ENCODE results near the gene AMTN. TPM values are rescaled to one million over a fixed set of nuclear protein-coding genes. Genes with fewer than 3 reads are reported as not detected.

AMTN gene, protein sequence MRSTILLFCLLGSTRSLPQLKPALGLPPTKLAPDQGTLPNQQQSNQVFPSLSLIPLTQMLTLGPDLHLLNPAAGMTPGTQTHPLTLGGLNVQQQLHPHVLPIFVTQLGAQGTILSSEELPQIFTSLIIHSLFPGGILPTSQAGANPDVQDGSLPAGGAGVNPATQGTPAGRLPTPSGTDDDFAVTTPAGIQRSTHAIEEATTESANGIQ
- polyA plus RNA-seq (2013), result not detected in 2 replicates

DNA sequence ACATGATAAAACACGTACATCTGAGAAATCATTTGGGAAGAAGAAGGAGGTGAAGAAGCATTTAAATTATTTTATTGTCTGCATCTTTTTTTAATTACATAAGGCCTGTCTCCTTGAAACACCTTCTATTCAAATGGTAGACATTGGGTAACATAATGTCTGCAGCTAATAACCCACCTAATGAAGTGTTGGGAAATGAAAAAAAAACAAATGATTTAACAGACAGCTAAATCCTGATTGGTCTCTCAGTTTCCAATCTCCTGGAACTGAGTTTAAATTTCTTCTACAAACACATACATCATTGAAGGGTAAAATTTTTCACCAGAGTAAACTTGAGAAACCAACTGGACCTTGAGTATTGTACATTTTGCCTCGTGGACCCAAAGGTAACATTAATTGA, at the start of gene AMTN:
Gene AMTN (plus strand): TSS at position 301 of the 400 bp plus-strand sequence. CDS start 209 bp downstream, outside the sequence.
- no peak within 1 kb of the TSS for H2AFZ ChIP-seq (ENCODE audit: insufficient read depth, low read length, poor library complexity)
- H3K27me3 ChIP-seq (ENCODE audit: insufficient read depth, low read length), result no peaks in the 10 kb centered on the region
- H3K4me3 ChIP-seq (ENCODE audit: low read depth, low read length), result no peak within 1 kb of the TSS
- no peak within 1 kb of the TSS for H3K18ac ChIP-seq (ENCODE audit: low read length)
- no peak within 1 kb of the TSS for H3K14ac ChIP-seq (ENCODE audit: low read length)
- whole genome bisulfite sequencing (ENCODE audit: extremely low coverage, insufficient coverage, insufficient read length), result no CpG with 5 or more reads among the region's 2 CpGs
- H3K4me2 ChIP-seq (ENCODE audit: low read length), result no peak within 1 kb of the TSS
- no peak within 1 kb of the TSS for H3K9ac ChIP-seq (ENCODE audit: low read length)
- no peaks in the 10 kb centered on the region for H3K79me1 ChIP-seq (ENCODE audit: low read length)
- H2BK12ac ChIP-seq (ENCODE audit: low read length), result no peak within 1 kb of the TSS
- no peak within 1 kb of the TSS for H3K23ac ChIP-seq (ENCODE audit: low read length)
- H3K9me3 ChIP-seq (ENCODE audit: insufficient read depth, low read depth, low read length), result no peaks in the 10 kb centered on the region
- no peaks in the 10 kb centered on the region for H3K36me3 ChIP-seq (ENCODE audit: control insufficient read depth in 1 of 2, insufficient read depth in 2 of 2, low read length in 2 of 2)
- H4K91ac ChIP-seq (ENCODE audit: low read depth, low read length), result no peak within 1 kb of the TSS
- H2BK120ac ChIP-seq (ENCODE audit: insufficient read depth, low read length, poor library complexity), result no peak within 1 kb of the TSS
- H3K79me2 ChIP-seq (ENCODE audit: control insufficient read depth, insufficient read depth, low read length, poor library complexity), result no peaks in the 10 kb centered on the region
- no peak within 1 kb of the TSS for H4K8ac ChIP-seq (ENCODE audit: low read depth, low read length)
- no peak within 1 kb of the TSS for H3K27ac ChIP-seq (ENCODE audit: low read depth, low read length)
- no peak within 1 kb of the TSS for H2AK5ac ChIP-seq (ENCODE audit: low read length)
- no peak within 1 kb of the TSS for H2BK5ac ChIP-seq (ENCODE audit: low read depth, low read length, poor library complexity)
- no peaks in the 10 kb centered on the region for H3K4me1 ChIP-seq (ENCODE audit: control insufficient read depth in 1 of 2, insufficient read depth in 2 of 2, low read length in 2 of 2)
- H3K4ac ChIP-seq (ENCODE audit: low read depth, low read length), result no peak within 1 kb of the TSS
- no peak for DNase-seq
- H4K12ac ChIP-seq (ENCODE audit: low read depth, low read length), result no peak within 1 kb of the TSS

DNA sequence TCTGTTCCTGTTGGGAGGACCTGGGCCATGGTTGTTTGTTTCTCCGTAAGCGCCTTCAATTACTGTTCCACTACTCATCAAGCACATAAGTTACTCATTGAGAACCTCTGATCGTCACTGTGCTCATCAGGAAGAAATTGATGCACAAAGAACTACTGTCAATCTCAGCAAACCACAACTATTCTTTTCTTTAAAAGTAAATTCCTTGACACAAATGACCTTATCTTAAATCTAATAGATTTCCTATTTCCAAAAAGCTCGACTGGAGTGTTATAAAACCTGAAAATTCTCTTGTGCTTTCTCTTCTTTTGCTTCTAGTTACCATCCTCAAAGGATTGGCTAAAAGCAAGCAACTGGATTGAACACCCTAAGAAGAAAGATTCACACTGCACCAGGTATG, 46.5 kb upstream of the AMTN start, which contains the start of gene MUC7:
Gene MUC7 (plus strand): TSS at position 301 of the 400 bp plus-strand sequence. CDS start 1,825 bp downstream, outside the sequence.
- Histone ChIP-seq H2BK5ac (ENCODE audit: low read depth, low read length, poor library complexity) (no peak within 1 kb of the TSS), H2BK120ac (ENCODE audit: insufficient read depth, low read length, poor library complexity) (no peak within 1 kb of the TSS), H3K14ac (ENCODE audit: low read length) (no peak within 1 kb of the TSS), H3K27ac (ENCODE audit: low read depth, low read length) (no peak within 1 kb of the TSS), H2AFZ (ENCODE audit: insufficient read depth, low read length, poor library complexity) (no peak within 1 kb of the TSS), H3K18ac (ENCODE audit: low read length) (no peak within 1 kb of the TSS), H4K91ac (ENCODE audit: low read depth, low read length) (no peak within 1 kb of the TSS), H2BK12ac (ENCODE audit: low read length) (no peak within 1 kb of the TSS), H4K12ac (ENCODE audit: low read depth, low read length) (no peak within 1 kb of the TSS), H3K9me3 (ENCODE audit: insufficient read depth, low read depth, low read length) (no peaks in the 10 kb centered on the region), H3K79me1 (ENCODE audit: low read length) (no peaks in the 10 kb centered on the region), H3K36me3 (ENCODE audit: control insufficient read depth in 1 of 2, insufficient read depth in 2 of 2, low read length in 2 of 2) (no peaks in the 10 kb centered on the region), H3K23ac (ENCODE audit: low read length) (no peak within 1 kb of the TSS), H3K4me2 (ENCODE audit: low read length) (no peak within 1 kb of the TSS), H3K27me3 (ENCODE audit: insufficient read depth, low read length) (no peaks in the 10 kb centered on the region), H3K4ac (ENCODE audit: low read depth, low read length) (no peak within 1 kb of the TSS), H3K4me3 (ENCODE audit: low read depth, low read length) (no peak within 1 kb of the TSS), H3K4me1 (ENCODE audit: control insufficient read depth in 1 of 2, insufficient read depth in 2 of 2, low read length in 2 of 2) (no peaks in the 10 kb centered on the region), H4K8ac (ENCODE audit: low read depth, low read length) (no peak within 1 kb of the TSS), H3K9ac (ENCODE audit: low read length) (no peak within 1 kb of the TSS), H2AK5ac (ENCODE audit: low read length) (no peak within 1 kb of the TSS), H3K79me2 (ENCODE audit: control insufficient read depth, insufficient read depth, low read length, poor library complexity) (no peaks in the 10 kb centered on the region)
- WGBS (ENCODE audit: extremely low coverage, insufficient coverage, insufficient read length), result no CpG with 5 or more reads among the region's 4 CpGs
- DNase-seq, result no peak

- WGBS (ENCODE audit: extremely low coverage, insufficient coverage, insufficient read length), result no CpG with 5 or more reads among the region's 4 CpGs
Observed at GRCh38 chr4:70473679-70474078, 44.7 kb upstream of the AMTN start.

DNA sequence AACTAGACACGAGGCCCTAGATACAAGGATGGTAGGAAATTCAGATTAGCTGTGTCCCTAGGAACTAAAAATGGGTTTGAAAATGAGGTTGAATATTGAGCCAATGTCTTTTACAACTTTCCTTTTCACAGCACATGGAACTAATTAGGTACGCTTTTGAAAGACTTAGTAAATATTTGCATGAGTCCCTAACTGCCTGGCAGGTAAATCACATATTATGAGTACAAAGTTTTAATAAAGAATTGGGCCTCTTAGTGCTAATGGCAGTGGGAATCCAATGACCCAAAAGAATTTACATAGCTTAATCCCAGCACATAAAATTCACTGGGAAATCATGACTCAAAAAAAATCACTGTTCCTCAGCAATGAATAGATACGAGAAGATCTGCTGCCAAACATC, 29.6 kb upstream of the AMTN start:
- H3K23ac ChIP-seq (ENCODE audit: low read length), result no peak overlapping the region
- no peak overlapping the region for H2BK12ac ChIP-seq (ENCODE audit: low read length)
- no peaks in the 10 kb centered on the region for H3K79me1 ChIP-seq (ENCODE audit: low read length)
- no peak overlapping the region for H3K14ac ChIP-seq (ENCODE audit: low read length)
- H3K4me1 ChIP-seq (ENCODE audit: control insufficient read depth in 1 of 2, insufficient read depth in 2 of 2, low read length in 2 of 2), result no peaks in the 10 kb centered on the region
- no peak overlapping the region for H3K9ac ChIP-seq (ENCODE audit: low read length)
- no peaks in the 10 kb centered on the region for H3K9me3 ChIP-seq (ENCODE audit: insufficient read depth, low read depth, low read length)
- H3K4ac ChIP-seq (ENCODE audit: low read depth, low read length), result no peak overlapping the region
- H3K4me3 ChIP-seq (ENCODE audit: low read depth, low read length), result no peak overlapping the region
- no peaks in the 10 kb centered on the region for H3K27me3 ChIP-seq (ENCODE audit: insufficient read depth, low read length)
- H2BK5ac ChIP-seq (ENCODE audit: low read depth, low read length, poor library complexity), result no peak overlapping the region
- H2AK5ac ChIP-seq (ENCODE audit: low read length), result no peak overlapping the region
- no peaks in the 10 kb centered on the region for H3K36me3 ChIP-seq (ENCODE audit: control insufficient read depth in 1 of 2, insufficient read depth in 2 of 2, low read length in 2 of 2)
- no CpG with 5 or more reads among the region's 3 CpGs for WGBS (ENCODE audit: extremely low coverage, insufficient coverage, insufficient read length)
- H2AFZ ChIP-seq (ENCODE audit: insufficient read depth, low read length, poor library complexity), result no peak overlapping the region
- H4K91ac ChIP-seq (ENCODE audit: low read depth, low read length), result no peak overlapping the region
- H4K12ac ChIP-seq (ENCODE audit: low read depth, low read length), result no peak overlapping the region
- no peak overlapping the region for H3K18ac ChIP-seq (ENCODE audit: low read length)
- H3K4me2 ChIP-seq (ENCODE audit: low read length), result no peak overlapping the region
- no peak overlapping the region for H2BK120ac ChIP-seq (ENCODE audit: insufficient read depth, low read length, poor library complexity)
- no peak overlapping the region for H4K8ac ChIP-seq (ENCODE audit: low read depth, low read length)
- H3K79me2 ChIP-seq (ENCODE audit: control insufficient read depth, insufficient read depth, low read length, poor library complexity), result no peaks in the 10 kb centered on the region
- DNase-seq, result no peak
- H3K27ac ChIP-seq (ENCODE audit: low read depth, low read length), result no peak overlapping the region

More at GRCh38 chr4:70473679-70474078, 44.7 kb upstream of the AMTN start:
- Histone ChIP-seq H3K79me1 (ENCODE audit: low read length) (no peaks in the 10 kb centered on the region), H2BK12ac (ENCODE audit: low read length) (no peak overlapping the region), H2AFZ (ENCODE audit: insufficient read depth, low read length, poor library complexity) (no peak overlapping the region), H3K27me3 (ENCODE audit: insufficient read depth, low read length) (no peaks in the 10 kb centered on the region), H3K79me2 (ENCODE audit: control insufficient read depth, insufficient read depth, low read length, poor library complexity) (no peaks in the 10 kb centered on the region), H4K12ac (ENCODE audit: low read depth, low read length) (no peak overlapping the region), H3K14ac (ENCODE audit: low read length) (no peak overlapping the region), H3K18ac (ENCODE audit: low read length) (no peak overlapping the region), H2AK5ac (ENCODE audit: low read length) (no peak overlapping the region), H3K4me2 (ENCODE audit: low read length) (no peak overlapping the region), H3K9me3 (ENCODE audit: insufficient read depth, low read depth, low read length) (no peaks in the 10 kb centered on the region), H4K91ac (ENCODE audit: low read depth, low read length) (no peak overlapping the region), H4K8ac (ENCODE audit: low read depth, low read length) (no peak overlapping the region), H3K4ac (ENCODE audit: low read depth, low read length) (no peak overlapping the region), H3K9ac (ENCODE audit: low read length) (no peak overlapping the region), H3K4me1 (ENCODE audit: control insufficient read depth in 1 of 2, insufficient read depth in 2 of 2, low read length in 2 of 2) (no peaks in the 10 kb centered on the region), H3K4me3 (ENCODE audit: low read depth, low read length) (no peak overlapping the region), H3K36me3 (ENCODE audit: control insufficient read depth in 1 of 2, insufficient read depth in 2 of 2, low read length in 2 of 2) (no peaks in the 10 kb centered on the region), H3K27ac (ENCODE audit: low read depth, low read length) (no peak overlapping the region), H2BK120ac (ENCODE audit: insufficient read depth, low read length, poor library complexity) (no peak overlapping the region), H2BK5ac (ENCODE audit: low read depth, low read length, poor library complexity) (no peak overlapping the region), H3K23ac (ENCODE audit: low read length) (no peak overlapping the region)
- DNase-seq, result peak in 1 of 2 donors; percentile 58
